Measurements from ENCODE around the gene C16orf74. TPM values are rescaled to one million over a fixed set of nuclear protein-coding genes. Genes with fewer than 3 reads are reported as not detected.

Gene C16orf74
- total RNA-seq, 1 donor from 2014 or later: 2.3 TPM

DNA sequence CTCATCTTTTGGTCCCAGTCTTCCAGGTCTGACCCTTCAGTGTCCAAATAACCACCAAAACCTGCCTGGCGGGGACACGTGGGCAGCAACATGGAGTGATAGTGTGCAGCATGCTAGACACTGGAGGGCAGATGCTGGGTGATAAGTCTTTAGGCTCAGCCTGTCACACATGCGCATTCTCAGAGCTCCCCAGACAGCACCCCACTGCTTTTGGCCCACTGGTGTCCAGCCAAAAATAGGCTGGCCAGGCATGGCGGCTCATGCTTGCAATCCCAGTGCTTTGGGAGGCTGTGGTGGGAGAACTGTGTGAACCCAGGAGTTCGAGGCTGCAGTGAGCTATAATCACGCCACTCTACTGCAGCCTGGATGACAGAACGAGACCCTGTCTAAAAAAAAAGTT, 74.4 kb downstream of the C16orf74 start:
- H3K4me3 ChIP-seq: no peak overlapping the region
- intact Hi-C loops (cut with micrococcal nuclease): no loop called here

DNA sequence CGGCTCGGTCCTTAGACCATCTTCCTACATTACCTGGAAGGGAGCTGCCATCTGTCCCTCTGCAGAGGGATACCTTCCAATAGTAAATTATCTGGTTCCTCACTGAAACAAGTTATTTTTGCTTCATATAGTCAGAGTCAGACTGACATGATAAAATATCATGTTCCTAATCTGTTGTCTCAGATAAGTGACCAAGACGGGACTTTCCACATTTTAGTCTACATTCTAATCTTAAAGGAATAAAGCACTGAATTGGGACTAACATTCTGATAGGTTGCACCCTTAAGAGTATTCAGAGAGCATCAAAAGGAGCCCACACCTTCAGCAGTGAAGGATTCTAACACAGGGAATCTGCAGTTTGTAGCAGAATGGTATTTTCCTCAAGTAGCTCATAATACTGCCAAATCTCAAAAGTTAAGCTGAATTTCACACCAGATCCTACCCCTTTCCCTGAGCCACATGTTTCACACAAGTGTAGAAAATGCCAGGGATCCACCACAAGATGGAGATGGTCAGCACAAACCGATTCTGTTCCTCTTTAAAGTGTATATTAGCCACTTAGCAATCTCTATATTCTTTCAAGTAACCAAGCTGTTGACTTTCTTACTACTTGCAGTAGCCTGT, 75.5 kb downstream of the C16orf74 start:
- Histone ChIP-seq H3K27ac (replicated peaks) (no peak overlapping the region), H3K9me3 (replicated peaks) (no peaks in the 10 kb centered on the region), H3K27me3 (ENCODE audit: low read depth) (no peaks in the 10 kb centered on the region), H3K4me1 (peaks cover 22% of the 10 kb centered on the region), H3K36me3 (peaks cover 31% of the 10 kb centered on the region), H3K4me3 (no peak overlapping the region)
- peak; percentile 49 for TF ChIP-seq CTCF (IDR thresholded peaks at IDR 0.05; ENCODE audit: borderline replicate concordance)
- intact Hi-C loops (cut with micrococcal nuclease): no loop called here
- no peak for DNase-seq

More for the DNA sequence above, 74.4 kb downstream of the C16orf74 start:
- peaks cover 22% of the 10 kb centered on the region for H3K4me1 ChIP-seq
- peaks cover 23% of the 10 kb centered on the region for H3K36me3 ChIP-seq
- H3K27ac ChIP-seq (replicated peaks): no peak overlapping the region
- no peak for TF ChIP-seq CTCF (IDR thresholded peaks at IDR 0.05; ENCODE audit: borderline replicate concordance)
- DNase-seq: no peak
- no peaks in the 10 kb centered on the region for H3K9me3 ChIP-seq (replicated peaks)
- no peaks in the 10 kb centered on the region for H3K27me3 ChIP-seq (ENCODE audit: low read depth)

DNA sequence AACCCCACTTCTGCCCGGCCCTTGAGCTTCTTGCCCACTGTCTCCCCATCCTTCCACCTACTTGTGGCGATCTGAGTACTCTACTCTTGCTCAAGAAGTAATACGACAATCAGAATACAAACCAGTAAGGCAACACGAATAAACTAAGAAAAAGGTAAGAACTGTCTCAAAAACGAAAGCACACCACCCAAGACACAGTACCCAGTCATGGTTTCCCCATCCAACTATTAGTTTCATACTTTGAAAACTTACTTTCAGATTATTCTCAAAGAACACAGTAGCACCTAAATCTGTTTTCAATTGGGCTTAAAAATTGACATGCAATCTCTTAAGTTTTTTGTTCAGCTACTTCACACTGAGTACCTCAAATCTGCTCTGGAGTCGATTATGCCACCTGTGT, 76.1 kb downstream of the C16orf74 start:
- no peak for DNase-seq
- H3K4me1 ChIP-seq: peaks cover 22% of the 10 kb centered on the region
- H3K27ac ChIP-seq (replicated peaks): peak overlapping the region; percentile 71
- no peak for TF ChIP-seq CTCF (IDR thresholded peaks at IDR 0.05; ENCODE audit: borderline replicate concordance)
- no peak overlapping the region for H3K4me3 ChIP-seq
- H3K27me3 ChIP-seq (ENCODE audit: low read depth): no peaks in the 10 kb centered on the region
- peaks cover 37% of the 10 kb centered on the region for H3K36me3 ChIP-seq
- intact Hi-C loops (cut with micrococcal nuclease): no loop called here
- H3K9me3 ChIP-seq (replicated peaks): no peaks in the 10 kb centered on the region

GRCh38 chr16:85674418-85674755, 76.5 kb downstream of the C16orf74 start:
- H3K27ac ChIP-seq (replicated peaks): peak overlapping the region; percentile 71
- H3K36me3 ChIP-seq: peaks cover 41% of the 10 kb centered on the region

DNA sequence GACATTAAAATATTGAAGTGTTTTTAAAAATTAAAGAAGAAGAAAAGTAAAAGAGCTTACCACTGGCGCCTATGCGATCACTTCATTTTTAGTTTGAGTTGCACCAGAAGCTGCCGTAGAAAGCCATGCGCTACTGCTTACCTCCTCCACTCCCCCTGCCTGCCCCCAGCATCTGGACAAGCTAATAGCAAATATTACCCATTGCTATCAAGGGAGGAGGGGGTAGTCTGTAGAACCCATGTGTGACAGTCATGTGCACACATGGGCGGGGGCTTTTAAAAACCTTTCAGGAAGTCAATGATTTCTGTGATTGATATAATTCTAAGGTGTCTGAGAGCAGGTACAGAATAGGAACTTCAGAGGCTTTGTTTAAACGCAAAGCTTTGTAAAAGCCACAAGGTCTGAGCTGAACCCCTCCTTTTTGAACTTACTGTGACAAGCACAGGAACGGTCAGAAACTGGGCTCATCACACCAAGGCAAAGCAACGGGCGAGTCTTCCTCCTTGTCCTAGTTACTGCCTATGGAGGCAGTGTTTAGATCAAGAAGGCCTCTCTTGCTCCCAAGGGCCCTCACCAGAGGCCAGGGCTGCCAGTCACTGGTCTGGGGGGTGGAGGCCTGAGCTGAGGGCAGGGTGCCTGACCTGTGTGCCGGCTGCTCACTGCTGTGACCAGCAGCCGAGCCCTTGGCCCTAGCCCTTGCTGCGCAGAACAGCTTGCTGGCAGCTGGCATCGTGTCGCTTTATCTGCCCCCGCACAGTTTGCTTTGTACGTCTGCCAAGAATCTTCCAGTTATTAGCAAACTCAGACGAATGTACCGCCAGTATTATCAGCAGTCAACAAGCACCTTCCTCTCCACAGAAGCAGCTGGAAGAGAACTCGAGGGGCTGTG, 77.1 kb downstream of the C16orf74 start:
- no peaks in the 10 kb centered on the region for H3K9me3 ChIP-seq (replicated peaks)
- peak overlapping the region; percentile 71 for H3K27ac ChIP-seq (replicated peaks)
- intact Hi-C loops (cut with micrococcal nuclease): no loop called here
- peaks cover 22% of the 10 kb centered on the region for H3K4me1 ChIP-seq
- no peaks in the 10 kb centered on the region for H3K27me3 ChIP-seq (ENCODE audit: low read depth)
- H3K4me3 ChIP-seq: no peak overlapping the region
- TF ChIP-seq CTCF (IDR thresholded peaks at IDR 0.05; ENCODE audit: borderline replicate concordance): no peak
- H3K36me3 ChIP-seq: peaks cover 47% of the 10 kb centered on the region
- peak; percentile 60 for DNase-seq

More at GRCh38 chr16:85674418-85674755, 76.5 kb downstream of the C16orf74 start:
- Histone ChIP-seq H3K4me1 (peaks cover 22% of the 10 kb centered on the region), H3K27me3 (ENCODE audit: low read depth) (no peaks in the 10 kb centered on the region), H3K4me3 (no peak overlapping the region), H3K9me3 (replicated peaks) (no peaks in the 10 kb centered on the region)
- DNase-seq: no peak
- no peak for TF ChIP-seq CTCF (IDR thresholded peaks at IDR 0.05; ENCODE audit: borderline replicate concordance)
- intact Hi-C loops (cut with micrococcal nuclease): no loop called here
